Placental epithelial cell (primary cell): ENCODE results near the gene NBPF26. TPM values are rescaled to one million over a fixed set of nuclear protein-coding genes. Genes with fewer than 3 reads are reported as not detected.

Experiments
- small RNA-seq: library from RNA; depleted of rRNA; stranded (forward); fragments of <200 nt; gene quantifications from one replicate; pipeline ENCODE3, GENCODE V24; 2012
- total RNA-seq: library from RNA; depleted of rRNA; stranded (reverse); fragments of >200 nt; gene quantifications from 2 replicates; pipeline ENCODE4 v1.2.3, GENCODE V29; 2012

The NBPF26 gene
- 4.6 and 28.7 TPM in 2 replicates for total RNA-seq

DNA sequence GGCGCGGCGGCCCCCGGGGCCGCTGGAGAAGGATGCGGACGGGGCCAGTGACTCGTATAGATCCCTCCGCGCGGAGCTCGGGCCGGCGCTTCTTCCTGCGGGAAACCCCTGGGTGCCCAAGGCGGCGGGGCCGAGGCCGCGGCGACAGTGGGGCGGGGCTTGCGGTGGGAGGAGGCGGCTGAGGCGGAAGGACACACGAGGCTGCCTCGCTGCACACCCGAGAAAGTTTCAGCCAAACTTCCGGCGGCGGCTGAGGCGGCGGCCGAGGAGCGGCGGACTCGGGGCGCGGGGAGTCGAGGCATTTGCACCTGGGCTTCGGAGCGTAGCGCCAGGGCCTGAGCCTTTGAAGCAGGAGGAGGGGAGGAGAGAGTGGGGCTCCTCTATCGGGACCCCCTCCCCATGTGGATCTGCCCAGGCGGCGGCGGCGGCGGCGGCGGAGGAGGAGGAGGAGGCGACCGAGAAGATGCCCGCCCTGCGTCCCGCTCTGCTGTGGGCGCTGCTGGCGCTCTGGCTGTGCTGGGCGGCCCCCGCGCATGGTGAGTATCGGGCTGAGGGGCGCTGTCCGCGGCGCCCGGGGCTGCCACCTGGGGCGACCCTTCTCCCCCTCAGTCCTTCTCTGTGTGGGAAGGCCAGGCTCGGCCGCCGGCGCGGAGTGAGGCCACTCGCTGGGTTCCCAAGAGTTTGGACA is at the start of gene NBPF26:
Gene NBPF26 (plus strand): TSS at position 231 of the 688 bp plus-strand sequence.

Small RNA genes within 50 kb of the gene (small RNA-seq; reads per million reads assigned to genes)
- 14.6 reads per million, percentile 96 among the genes with 10 or more reads in this experiment for gene RNVU1-19

Other genes with a start within 250 kb of the NBPF26 start
- gene PPIAL4A, start 165.8 kb downstream of the NBPF26 start, total RNA-seq = not detected in 2 replicates